ENCODE data around the gene NFE2L1.
"Not testable (repeated sequence)": the region's sequence is repeated elsewhere in the genome, so short reads cannot be mapped to it uniquely, and the experiment has no call there.

The NFE2L1 gene

DNA sequence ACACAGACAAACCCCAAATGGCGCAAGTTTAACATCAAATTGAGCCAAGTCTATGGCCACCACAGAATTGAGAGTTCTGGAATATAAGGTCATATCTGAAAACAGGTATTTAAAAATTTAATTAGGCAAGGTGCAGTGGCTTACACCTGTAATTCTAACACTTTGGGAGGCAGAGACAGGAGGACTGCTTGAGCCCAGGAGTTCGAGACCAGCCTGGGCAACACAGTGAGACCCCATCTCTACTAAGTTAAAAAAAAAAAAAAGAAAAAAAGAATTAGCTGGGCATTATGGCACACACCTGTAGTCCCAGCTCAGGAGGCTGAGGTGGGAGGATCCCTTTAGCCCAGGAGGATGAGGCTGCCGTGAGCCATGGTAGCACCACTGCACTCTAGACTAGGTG is 19.1 kb downstream of the NFE2L1 start:
- no peak for DNase-seq (ENCODE audit: low read depth in 2 of 2, low spot score in 1 of 2)

DNA sequence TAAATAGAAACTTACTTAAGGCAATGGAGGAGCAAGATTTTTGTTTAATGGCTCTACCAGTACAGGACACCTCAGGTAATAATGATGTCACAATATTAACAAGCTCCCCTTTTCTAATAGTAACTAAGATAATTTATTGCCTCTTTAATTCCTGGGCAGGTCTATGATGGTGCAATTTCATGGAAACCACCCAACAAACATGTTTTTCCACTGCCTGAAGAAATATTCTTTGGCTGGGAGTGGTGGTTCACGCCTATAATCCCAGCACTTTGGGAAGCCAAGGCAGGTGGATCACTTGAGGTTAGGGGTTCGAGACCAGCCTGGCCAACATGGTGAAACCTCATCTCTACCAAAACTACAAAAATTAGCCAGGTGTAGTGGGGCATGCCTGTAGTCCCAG is 19.6 kb downstream of the NFE2L1 start:
- DNase-seq (ENCODE audit: low read depth in 2 of 2, low spot score in 1 of 2), result not testable (repeated sequence)

DNA sequence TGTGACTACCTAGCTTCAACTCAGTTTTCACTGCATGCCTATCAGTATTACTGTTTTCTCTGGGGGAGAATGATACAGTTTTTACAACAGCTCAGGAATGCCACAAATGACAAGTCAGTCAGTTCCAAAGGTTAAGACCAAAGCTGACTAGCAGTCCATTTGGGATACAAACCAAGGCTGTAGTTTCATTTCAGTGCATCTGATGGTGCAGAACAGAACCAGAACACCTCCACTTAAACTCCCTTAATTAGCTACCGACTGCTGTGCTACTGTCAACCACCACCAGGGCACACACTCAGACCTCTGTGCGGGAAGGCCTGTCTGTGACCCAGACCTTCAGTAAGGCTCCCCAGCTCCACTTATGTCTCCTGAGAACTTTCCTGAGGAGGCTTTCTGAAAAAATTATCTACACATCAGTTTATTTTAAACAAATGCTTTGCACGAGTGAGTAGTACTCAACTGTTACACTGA is 20.4 kb downstream of the NFE2L1 start:
- no peak for DNase-seq (ENCODE audit: low read depth in 2 of 2, low spot score in 1 of 2)

DNA sequence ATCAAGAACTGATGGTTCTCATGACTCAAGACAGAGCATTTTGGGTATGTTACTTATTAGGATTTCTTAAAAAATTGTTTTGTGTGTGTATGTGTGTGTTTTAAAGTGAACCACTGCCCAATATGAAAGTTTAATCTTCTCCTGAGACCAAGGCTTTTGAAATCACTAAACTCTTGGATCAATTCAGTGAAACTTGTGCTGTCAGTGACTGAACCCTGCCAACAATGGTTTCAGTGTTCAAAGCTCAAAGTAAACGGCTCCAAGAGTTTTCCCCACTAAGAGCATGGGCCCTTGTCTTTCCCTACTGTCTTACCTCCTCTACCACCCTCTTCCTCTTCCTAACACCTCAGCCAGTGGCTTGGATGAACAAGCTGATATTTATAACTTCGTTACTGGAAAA is 22.0 kb downstream of the NFE2L1 start:
- DNase-seq (ENCODE audit: low read depth in 2 of 2, low spot score in 1 of 2), result no peak

DNA sequence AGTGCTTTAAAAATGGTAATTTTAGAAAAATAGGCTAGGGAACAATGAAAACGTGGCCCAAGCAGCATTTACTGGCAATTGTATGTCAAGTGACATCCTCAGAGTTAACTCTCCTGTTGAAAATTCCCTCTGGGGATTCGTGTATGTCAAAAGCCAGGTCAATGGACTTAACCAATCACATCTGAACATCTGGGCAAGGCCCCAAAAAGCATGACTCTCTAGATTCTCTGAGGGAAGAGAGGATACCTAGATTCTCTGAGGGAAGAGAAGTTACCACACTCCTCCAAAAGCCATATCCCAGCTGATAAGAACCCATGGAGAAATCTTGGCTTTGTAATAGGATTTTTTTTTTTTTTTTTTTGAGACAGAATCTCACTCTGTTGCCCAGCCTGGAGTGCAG is 23.5 kb downstream of the NFE2L1 start:
- no peak for DNase-seq (ENCODE audit: low read depth in 2 of 2, low spot score in 1 of 2)

DNA sequence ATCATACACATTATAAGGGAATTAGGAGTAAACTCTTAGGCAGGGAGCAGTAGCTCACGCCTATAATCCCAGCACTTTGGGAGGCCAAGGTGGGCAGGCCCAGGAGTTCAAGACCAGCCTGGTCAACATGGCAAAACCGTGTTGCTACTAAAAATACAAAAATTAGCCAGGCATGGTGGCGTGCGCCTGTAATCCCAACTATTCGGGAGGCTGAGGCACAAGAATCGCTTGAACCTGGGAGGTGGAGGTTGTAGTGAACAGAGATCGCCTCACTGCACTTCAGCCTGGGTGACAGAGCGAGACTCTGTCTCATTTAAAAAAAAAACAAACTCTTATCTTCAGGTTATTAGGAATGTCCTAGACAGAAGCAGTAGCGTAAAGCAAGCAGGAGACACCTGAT is 24.7 kb downstream of the NFE2L1 start:
- not testable (repeated sequence) for DNase-seq (ENCODE audit: low read depth in 2 of 2, low spot score in 1 of 2)

DNA sequence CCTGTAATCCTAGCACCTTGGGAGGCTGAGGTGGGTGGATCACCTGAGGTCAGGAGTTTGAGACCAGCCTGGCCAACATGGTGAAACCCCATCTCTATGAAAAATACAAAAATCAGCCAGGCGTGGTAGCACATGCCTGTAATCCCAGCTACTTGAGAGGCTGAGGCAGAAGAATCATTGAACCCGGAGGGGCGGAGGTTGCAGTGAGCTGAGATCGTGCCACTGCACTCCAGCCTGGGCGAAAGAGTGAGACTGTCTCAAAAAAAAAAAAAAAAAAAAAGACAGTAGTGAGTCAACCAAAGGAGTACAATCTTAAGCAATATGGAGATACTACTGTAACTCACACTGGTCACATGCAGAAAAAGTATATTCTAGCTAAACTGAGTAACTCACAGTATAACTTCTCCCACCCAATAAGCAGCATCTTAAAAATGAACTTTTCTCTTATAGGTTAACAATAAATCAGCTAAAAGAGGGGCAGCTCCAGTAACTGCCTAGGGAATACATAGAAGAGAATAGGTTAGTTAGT is 25.5 kb downstream of the NFE2L1 start:
- not testable (repeated sequence) for DNase-seq (ENCODE audit: low read depth in 2 of 2, low spot score in 1 of 2)

DNA sequence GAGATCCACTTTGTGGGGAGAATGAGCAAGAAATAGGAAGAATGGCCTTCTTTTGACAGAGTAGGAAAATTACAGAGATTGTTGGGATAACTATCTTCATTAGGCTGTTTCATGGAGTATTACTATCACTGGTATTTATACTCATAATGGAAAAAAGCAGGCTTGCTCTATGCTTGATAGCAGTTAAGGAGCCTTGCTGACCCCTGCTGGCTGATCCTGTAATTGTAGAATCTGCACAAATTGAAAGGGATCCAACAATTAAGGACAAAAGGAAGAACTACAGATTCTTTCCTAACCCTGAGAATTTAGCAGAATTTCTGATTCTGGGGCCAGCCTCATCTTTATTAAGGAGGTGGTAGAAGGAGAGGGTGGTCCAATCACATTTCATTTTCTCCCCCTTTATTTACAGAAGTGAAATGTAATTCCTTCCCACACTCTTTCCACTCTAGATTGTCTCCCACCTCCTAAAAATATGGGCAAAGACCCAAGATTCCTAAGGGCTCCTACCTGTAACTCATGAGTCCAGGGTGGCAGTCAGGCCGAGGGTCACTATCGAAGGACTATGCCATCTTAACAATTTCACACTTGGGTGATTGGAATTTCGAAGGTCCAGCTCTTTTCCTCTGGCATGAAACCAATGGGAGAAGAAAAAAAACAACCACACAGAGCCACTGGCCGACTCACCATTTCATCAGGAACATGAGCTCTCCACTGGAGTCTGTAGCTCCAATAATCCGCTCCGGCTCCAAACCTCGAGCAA is 26.3 kb downstream of the NFE2L1 start:
- peak; percentile 37 to 66 for DNase-seq (ENCODE audit: low read depth in 2 of 2, low spot score in 1 of 2)

DNA sequence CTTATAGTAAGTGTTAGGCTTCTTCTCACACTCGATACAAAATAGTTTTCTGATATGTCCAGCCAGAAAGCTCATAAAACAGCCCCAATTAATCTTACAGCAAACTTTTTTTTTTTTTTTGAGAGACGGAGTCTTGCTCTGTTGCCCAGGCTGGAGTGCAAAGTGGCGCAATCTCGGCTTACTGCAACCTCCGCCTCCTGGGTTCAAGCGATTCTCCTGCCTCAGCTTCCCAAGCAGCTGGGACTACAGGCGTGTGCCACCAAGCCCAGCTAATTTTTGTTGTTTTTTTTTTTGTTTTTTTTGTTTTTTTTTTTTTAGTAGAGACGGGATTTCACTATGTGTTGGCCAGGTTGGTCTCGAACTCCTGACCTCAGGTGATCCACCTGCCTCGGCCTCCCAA is 29.0 kb downstream of the NFE2L1 start:
- DNase-seq (ENCODE audit: low read depth in 2 of 2, low spot score in 1 of 2), result not testable (repeated sequence)

DNA sequence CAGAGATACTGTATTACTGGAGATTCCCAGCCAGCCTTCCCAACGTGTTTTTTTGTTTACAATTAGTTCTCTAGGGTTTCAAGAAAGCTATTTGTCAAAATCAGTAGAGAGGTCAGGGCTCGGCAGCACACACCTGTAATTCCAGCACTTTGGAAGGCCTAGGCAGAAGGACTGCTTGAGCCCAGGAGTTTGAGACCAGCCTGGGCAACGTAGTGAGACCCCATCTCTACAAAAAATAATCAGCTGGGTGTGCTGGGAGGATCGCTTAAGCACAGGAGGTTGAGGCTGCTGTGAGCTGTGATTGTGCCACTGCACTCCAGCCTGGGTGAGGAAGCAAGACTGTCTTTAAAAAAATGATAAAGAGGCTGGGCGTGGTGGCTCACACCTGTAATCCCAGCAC is 33.7 kb downstream of the NFE2L1 start:
- no peak for DNase-seq (ENCODE audit: low read depth in 2 of 2, low spot score in 1 of 2)

DNA sequence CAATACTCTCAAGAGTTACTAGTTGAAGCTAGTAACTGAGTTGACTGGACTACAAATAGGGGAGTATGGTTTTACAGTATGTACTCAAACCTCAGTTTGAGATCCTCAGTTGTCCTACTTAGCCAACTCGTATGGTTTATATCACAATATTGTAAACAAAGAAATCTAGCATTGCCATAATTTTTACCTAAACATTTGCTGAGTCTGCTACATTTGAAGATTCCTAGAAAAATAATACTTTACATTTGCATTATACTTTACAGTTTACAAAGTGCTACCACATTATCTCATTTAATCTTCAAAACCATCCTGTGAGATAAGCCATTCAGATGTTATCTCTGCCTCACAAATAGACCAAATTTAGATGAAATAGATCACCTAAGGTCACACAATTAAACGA is 36.8 kb downstream of the NFE2L1 start:
- no peak for DNase-seq (ENCODE audit: low read depth in 2 of 2, low spot score in 1 of 2)

DNA sequence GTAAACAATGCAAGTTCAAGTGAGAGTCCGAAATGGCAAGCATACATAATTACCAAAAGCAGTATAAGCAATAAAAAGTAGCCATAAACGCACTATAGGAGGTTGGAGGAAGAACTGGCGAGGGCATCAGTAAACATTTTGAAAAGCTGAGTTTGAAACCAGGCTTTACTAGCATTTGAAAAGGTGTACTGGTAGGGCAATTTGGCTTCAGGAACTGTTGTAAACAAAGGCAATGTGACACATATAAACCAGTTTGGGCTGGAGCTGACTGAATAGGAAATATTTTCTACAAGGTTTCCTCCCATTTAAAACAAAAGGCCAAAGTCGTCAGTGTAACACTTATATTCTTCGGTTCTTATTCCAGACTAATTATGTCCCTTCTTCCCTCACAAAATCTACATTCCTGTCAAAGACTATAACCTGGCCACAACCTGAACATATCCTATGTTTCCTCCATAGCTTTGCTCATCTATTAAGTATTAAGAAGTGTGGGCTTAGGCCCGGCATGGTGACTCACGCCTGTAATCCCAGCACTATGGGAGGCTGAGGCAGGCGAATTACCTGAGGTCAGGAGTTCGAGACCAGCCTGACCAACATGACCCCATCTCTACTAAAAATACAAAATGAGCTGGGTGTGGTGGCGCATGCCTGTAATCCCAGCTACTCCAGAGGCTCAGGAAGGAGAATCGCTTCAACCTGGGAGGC is 45.3 kb downstream of the NFE2L1 start:
- no peak for DNase-seq (ENCODE audit: low read depth in 2 of 2, low spot score in 1 of 2)

DNA sequence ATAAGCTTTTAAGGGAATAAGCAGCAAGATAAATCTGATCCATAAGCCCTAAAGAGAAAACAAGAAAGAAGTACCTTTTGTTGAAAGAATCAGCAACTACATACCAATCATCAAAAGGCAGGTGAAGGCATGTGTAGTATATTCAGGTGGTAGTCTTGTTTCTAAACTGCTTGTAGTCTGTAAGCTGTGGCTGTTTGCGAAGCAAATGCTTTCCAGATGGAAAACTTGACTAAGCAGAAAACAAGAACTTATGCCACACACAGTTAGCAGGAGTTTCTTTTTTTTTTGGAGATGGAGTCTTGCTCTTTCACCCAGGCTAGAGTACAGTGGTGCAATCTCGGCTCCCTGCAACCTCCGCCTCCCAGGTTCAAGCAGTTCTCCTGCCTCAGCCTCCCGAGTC is 47.5 kb downstream of the NFE2L1 start:
- no peak for DNase-seq (ENCODE audit: low read depth in 2 of 2, low spot score in 1 of 2)

DNA sequence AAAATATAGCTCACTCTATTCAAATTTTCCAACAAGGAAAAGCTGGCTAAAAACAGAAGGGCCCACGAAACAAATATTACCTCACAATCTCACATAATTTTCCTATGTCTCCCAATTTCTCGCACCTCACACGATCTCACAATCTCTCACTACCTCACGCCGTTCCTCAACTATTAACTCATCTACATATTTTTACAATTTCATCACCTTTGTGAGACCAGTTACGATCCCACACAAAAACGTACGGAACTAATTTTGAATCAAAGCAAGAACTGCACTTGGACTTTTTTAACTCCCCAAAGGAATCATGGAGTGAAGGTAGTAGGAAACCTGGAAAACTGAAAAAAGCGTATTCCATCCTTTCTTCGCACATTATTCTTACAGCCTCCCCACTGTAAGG is 52.0 kb downstream of the NFE2L1 start:
- no peak for DNase-seq (ENCODE audit: low read depth in 2 of 2, low spot score in 1 of 2)

DNA sequence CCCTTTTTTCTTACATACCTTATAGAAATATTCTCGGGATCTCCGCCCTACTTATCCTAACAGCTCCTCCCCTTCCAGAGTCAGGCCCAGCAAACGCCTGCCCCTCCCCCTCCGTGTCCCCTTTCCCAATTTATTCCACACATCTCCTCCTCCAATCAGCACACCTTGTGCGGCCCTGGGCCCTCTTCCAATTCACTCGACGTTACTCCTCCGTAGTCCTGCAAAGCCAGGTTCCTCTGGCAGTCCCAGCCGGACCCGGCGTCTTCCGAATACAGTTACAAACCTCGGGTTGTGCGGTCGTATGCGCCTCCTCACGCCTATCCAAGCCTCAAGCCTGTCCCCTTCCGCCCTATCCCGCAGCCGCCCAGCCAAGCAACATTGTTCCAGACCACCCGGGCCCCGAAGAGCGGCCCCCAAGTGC is 52.4 kb downstream of the NFE2L1 start:
- no peak for DNase-seq (ENCODE audit: low read depth in 2 of 2, low spot score in 1 of 2)

DNA sequence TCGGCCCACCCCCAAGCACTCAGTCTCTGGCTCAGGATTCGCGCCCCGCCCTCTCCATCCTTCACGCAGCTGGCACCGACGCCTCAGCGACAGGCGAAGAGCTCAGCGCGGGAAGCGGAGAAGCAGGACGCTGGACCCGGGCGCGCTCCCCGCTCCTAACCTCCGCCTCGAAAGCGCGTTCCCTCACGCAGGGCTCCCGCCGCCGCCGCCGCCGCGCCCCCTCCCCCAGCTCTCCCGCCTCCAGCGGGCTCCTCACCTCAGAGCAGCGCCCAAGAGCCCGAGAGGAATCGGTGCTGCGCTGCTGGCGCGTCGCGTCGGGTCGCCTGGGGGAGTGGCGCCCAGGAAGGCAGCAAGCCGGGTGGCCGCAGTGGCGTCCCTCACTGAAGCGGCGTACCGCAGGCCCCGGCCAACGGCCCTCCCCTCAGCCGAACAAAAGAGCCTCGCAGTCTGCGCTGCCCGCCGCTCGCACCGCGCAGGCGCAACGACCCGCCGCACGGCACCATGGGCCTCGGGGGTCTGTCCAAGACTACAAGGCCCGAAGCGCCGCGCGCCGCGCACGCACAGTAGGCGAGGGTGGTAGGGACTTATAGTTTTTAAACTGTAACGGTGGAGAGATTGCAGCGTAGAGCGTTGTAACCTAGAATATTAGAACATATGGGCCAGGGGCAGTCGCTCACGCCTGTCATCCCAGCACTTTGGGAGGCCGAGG is 53.0 kb downstream of the NFE2L1 start, which contains the start of gene CBX1:
TSS of gene CBX1 (minus strand) at position 467 of the 709 bp plus-strand sequence. CDS start 24,474 bp downstream, outside the sequence.
- DNase-seq (ENCODE audit: low read depth in 2 of 2, low spot score in 1 of 2), result peak; percentile 86 to 88

DNA sequence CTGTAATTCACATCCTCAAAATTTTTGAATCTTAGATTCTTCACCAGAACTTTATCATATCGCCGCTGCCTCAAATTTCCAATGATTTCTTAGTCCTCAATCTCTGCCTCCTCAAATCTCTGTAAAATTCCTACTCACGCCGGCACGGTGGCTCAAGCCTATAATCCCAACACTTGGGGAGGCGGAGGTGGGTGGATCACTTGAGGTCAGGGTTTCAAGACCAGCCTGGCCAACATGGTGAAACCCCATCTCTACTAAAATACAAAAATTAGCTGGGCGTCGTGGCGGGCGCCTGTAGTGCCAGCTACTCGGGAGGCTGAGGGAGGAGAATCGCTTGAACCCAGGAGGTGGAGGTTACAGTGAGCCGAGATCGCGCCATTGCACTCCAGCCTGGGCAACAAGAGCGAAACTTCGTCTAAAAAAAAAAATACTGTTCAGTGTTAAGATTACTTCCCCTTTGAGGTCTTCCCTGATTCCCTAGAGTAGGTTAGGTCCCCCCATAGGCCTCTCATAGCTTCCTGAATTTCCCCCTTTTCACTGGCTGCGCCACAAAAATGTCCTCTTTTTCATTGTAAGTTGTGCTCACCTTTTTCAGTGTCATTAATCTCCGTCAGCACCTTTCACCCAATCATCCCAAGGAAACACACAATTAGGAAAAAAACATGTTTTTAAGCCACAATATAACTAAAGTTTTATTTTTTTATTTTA is 54.0 kb downstream of the NFE2L1 start:
- DNase-seq (ENCODE audit: low read depth in 2 of 2, low spot score in 1 of 2), result no peak

DNA sequence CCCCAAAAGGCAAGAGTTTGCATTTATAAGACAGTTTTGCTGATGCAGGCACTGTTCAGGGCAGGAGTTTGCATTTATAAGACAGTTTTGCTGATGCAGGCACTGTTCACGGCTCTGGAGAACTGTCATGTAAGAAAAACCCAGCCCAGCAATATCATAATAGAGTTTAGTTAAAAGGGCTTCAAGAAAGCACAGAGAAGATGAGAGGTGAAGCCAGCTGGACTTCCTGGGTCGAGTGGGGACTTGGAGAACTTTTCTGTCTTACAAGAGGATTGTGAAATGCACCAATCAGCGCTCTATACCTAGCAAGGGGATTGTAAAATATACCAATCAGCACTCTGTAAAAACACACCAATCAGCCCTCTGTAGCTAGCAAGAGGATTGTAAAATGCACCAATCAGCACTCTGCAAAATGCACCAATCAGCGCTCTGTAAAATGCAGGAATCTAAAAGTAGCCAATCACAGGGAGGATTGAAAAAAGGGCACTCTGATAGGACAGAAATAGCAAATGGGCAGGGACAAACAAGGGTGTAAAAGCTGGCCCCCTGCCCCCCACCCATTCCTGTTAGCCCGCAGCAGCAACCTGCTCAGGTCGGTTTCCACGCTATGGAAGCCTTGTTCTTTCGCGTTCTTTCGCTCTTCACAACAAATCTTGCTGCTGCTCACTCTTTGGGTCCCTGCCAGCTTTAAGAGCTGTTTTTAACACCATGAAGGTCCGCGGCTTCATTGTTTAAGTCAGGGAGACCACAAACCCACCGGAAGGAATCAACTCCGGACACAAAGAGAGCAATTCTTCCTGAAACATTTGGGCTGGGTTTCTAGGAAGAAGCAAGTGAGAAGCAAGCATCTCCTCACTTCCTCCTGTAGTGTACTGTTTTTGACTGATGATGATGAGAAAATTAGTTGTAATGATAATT is 54.9 kb downstream of the NFE2L1 start:
- DNase-seq (ENCODE audit: low read depth in 2 of 2, low spot score in 1 of 2), result no peak

DNA sequence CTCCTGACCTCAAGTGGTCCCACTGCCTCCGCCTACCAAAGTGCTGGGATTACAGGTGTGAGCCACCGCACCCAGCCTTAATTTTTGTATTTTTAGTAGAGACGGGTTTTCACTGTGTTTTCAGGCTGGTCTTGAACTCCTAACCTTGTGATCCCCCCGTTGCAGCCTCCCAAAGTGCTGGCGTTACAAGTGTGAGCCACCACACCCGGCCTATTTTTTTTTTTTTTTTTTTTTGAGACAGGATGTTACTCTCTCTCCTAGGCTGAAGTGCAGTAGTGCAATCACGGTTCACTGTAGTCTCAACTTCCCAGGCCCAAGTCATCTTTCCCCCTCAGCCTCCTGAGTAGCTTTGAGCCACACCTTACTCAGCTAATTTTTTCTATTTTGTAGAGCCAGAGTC is 56.3 kb downstream of the NFE2L1 start:
- DNase-seq (ENCODE audit: low read depth in 2 of 2, low spot score in 1 of 2), result no peak

DNA sequence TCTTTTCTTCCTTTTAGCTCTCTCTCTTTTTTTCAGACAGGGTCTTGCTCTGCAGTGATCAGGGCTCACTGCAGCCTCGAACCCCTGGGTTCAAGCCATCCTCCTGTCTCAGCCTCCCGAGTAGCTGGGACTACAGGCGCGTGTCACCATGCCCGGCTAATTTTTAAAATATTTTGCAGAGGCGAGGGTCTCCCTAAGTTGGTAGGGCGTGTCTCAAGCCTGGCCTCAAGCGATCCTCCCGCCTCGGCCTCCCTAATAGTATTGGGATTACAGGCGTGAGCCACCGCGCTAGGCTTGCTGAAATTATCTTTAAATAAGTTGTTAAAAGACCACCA is 58.6 kb downstream of the NFE2L1 start:
- DNase-seq (ENCODE audit: low read depth in 2 of 2, low spot score in 1 of 2), result no peak

All from stimulated activated CD8-positive, alpha-beta memory T cell treated with anti-CD3 and anti-CD28 coated beads, Interleukin-4, amount 100 ng/mL, for 4 hours (primary cell).